NCI-H446 treated with DMSO at 0.1 percent for 48 hours (cell line): ENCODE data around the gene ABI3.

Source experiments
- DNase-seq: peaks from one replicate; lab custom pipeline; 2025; lab: John Stamatoyannopoulos, UW

The ABI3 gene

DNA sequence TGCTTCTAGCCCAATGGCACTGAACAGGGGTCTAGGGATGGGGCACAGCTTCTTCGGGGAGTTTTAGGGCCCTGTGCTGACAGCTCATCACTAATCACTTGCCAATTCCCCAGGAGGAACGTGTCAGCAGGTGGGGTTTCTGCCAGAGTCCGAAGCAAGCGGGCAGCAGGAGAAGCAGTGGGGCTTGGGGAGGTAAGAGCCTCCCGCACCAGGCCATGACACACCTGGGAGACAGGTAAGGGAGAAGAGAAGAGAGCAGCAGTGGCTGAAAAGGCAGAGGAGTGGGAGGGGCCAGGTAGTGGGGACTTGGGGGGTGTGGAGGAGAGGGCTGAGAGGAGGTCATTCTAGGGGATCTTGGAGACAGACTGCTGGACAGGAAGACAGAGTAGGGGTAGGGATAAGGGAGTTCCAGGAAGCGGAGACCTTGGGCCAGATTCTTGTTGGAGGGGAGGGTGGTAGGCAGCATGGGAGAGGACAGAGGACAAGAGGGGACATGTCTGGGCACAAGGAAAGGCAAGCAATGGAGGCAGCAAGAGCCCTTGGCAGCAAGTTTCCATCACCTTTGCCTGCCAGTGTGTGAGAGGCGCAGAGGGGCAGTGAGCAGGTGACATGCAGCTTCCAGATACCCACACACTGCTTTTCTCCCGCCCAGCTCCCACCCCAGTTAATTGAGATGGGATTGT, 15.2 kb downstream of the ABI3 start:
- DNase-seq: no peak

DNA sequence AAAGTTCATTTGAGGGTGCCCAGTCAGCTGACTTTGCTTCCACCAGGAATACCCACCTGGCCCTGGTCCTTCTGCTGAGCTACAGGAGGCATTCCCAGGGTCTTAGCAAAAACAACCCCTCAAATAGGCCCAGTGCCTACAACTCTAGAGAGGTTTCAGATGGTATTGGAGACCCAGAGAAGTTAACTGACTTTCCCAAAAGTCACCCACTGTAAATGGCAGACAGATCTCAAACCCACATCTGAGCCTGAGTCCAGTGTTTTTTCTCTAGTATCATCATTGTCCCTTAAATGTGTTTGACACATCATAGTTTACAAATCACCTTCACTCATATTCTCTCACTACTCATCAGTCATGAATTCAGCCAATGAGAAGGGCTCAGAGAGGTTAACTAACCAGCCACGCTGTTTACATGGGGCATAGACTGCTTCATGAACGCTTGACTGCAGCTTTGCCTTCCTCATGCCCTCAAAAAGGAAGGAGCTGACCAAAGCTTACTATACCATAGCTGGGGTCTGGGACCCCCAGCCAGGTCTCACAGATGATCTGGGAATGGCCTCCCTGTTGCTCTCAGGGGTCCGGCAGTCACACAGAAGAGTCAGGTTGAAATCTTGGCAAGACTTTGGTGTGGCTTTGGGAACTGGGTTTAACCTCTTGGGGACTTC, 16.4 kb downstream of the ABI3 start:
- DNase-seq: no peak

DNA sequence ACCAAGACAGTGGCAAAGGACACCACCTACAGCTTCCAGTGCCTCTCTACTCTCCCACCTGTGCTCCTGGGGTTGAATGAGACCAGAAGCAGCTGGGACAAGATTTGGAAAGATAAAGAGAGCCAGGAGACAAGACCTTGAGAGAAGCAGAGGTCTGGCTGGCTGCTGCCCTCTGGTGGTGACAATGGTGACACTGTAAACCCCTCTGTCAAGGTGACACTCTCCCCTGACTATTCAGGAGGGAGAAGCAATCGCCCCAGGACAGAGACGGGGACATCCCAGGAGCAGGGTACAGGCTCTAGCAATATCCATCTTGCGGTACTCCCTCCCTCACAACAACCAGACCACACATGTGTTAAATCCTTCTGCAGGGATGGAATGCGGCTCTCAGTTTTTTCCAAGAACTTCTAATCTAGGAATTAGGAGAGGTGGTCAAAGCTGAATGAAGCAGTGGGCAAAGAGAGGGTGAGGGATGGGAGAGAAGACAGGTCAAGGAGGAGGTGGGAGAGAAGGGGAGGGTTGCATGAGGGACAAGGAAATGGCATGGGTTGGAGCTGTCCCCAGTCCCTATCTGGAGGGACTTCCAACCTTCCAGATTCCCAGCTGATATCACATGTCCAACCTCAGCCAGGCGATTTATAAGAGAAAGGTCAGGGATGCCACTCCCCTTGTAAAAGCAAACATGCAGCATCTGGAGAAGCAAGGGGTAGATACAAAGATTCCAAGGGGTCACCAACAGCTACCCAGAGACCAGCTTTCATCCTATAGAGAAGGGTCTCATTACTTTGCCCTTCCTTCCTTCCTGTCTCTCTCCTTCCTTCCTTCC, 17.1 kb downstream of the ABI3 start:
- no peak for DNase-seq

DNA sequence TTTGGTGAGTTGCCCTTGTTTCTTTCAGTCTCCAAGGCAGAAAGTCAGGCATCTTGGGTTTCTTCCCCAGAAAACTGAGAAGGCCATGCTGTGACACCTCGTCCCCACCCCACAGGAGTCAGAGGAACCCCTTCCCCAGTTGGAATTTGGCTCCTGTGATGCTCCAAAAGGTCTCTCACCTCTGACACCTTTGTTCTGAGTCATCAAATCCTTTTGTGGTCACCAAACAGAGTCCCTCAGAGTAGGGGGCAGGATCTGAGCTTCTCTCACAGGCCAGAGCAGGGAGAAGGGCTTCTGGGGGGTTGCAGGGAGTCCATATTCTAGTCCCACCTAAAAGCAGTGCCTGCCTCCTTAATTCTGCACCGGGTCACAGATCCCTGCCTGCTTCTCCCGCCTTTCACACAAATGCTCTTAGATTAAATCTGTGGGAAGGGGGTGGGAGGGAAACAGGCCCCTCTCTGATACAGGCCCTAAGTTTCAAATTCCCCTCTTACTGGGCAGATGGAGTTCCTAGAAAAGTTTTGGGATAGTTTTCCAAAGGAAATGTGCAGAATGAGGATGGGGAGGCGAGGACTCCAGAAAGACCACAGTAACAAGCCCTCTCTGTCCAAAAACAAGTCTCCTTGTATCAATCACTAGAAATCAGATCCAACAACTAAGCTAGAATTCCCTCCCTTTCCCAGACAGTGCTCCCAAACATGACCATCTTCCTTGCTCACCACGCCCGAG, 18.7 kb downstream of the ABI3 start:
- DNase-seq: no peak

DNA sequence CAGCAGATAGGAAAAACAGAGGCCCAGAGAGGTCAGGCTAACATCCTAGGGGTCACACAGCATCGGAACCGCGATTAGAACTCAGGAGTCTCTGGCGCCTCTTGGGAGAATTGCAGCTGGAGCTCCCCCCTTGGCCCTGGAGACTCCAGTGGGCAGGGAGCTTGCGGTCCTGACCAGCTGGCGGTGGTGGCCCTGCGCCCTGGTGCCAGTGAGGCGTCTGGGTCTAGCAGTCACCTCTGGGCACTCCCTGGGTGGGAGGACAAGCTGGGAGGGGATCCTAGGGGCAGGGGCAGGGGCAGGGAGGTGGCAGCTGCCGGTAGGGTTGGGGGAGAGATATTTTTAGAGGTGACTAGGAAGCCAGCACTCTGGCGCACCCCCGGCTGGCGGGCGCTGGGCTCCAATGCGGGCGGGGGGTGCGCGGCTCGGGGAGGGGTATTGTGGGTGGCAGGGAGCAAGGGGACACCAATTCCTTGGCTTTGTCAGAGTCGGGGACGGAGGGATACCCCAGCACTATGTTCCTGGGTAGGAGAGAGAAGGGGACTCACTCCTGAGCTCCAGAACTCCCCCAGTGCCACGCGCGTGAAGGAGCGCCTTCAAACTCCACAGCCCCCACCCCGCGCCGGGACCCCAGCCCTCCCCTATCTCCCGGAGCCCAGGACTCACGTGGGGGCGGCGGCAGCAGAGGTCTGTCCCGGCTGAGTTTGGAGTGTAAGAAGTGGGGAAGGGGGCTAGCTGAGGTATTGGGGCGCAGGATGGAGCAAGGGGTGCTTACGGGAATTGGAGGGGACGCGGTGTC, 19.5 kb downstream of the ABI3 start:
- DNase-seq: no peak

DNA sequence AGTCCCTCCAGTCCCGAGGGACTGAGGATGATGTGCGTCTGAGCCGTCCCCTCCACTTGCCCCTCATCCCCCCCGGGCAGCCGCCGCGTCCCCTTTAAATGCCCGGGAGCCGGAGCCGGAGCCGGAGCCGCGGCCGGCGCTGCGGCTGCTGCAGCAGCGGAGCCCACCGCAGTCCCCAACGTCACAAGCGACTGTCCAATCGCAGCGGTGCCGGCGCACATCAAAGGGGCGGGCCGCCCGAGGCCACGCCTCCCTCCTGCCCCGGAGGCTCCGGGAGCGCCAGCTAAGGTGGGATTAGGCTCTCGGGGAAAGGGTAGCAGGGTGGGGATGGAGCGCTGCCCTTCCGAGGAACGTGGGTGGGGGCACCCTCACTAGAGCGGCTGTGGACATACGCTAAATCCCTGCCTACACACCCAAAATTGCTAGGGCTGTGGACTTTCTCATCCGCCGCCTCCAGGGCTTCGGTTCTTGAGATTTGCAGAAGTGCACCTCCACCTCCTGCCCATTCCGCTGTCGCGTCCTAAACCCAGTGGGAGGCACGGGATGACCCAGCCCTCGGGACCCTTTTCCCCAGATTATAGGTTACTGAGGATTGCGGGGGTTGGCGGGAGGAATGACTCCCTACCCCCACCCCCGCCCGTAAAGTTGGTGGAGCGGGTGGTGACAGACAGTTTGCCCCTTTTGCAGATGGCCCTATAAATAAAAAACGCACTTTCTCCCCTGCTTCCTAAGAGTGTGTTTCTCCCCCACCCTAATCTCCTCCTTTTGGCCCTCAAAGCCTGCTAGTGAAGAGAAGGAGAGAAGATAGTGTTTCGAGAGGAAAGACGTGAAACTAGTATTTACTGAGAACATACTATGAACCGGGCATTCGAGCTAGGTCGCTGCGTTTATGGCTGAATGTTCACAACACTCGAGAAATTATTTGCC, 20.4 kb downstream of the ABI3 start, which contains the start of gene PHOSPHO1:
TSS of gene PHOSPHO1 (minus strand) at position 152 of the 927 bp plus-strand sequence. CDS start 4,096 bp downstream, outside the sequence.
- DNase-seq: peak; percentile 36

DNA sequence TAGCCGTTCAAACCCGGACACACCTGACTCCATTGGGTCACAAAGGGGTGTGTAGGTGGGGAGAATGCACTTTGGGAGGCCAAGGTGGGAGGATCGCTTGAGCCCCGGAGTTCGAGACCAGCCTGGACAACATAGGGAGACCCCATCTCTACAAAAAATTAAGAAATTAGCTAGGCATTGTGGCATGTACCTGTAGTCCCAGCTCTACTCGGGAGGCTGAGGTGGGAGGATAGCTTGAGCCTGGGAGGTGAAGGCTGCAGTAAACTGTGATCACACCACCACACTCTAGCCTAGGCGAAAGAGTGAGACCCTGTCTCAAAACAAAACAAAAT, 21.0 kb downstream of the ABI3 start:
- no peak for DNase-seq

DNA sequence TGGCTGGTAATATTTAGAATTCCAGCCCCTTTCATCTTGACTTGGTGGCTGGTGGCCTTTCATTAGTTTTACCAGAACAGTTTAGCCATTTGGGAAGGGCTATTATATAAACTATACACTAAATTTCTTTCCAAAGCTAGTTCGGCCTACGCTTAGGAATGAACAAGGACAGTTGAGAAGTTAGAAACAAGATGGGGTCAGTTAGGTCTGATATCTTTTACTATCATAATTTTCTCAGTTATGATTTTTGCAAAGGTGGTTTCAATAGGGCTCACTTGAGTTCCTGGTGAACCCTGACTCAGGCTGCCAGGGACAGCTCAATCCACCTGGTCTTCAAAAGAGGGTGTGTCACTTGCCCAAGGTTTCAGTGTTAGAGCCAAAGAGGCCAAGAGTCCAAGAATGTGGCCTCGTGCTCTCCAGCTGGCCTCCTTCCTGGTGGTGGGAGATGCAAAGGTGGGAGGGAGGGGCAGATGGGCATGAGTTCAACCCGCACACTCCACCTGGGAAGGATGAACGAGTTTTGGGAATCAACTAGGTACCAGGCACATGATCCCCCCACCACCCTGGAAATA, 24.1 kb downstream of the ABI3 start:
- no peak for DNase-seq

DNA sequence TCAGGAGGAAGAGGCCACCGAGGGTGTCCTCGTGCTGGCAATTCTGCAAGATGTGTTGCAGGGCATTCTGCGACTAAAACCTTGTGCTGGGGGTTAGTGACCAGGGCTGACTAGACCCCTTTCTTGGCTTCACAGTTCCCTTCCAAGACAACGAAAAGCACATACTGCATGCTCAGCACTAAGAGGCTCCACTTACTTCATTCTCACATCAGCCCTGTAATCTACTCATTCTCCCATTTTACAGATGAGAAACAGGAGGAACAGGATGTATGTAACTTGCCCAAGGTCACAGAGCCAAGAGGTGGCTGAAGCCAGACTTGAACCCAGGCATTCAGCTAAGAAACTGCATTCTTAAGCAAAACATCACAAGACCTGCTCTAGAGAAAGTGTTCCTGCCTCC, 25.4 kb downstream of the ABI3 start:
- no peak for DNase-seq

DNA sequence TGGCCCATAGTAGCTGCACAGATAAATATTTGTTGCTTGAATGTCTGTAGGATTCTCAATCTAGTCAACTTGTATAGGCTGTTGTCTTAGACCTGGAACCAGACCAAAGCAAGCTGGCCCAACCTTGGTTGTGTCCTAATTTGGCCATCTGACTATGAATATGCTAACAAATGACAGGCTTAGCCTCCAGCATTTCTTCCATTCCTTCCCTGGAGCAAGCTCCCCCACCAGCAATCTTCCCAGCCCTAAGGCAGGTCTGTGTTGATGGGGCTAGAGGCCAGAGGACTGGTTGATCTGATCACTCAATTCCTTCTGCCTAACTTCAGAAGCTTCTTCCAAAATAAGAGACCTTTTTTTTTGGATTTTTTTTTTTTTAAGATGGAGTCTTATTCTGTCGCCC, 29.5 kb downstream of the ABI3 start:
- no peak for DNase-seq

DNA sequence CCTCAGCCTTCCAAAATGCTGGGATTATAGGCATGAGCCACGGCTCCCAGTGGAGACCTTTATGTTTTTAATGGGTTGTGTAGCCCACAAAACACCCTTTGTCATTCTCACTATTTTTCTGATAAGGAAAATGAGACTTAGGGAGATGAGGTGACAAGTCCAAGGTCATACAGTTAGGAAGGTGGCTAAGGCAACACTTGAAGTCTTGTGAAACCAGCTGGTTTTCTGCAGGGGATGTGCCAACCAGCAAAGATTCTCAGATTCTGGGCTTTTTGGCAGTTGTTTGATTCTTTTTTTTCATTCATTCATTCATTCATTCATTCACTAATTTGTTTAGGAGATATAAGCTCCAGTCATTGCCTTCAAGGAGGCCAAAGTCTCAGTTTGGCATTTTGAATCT, 30.1 kb downstream of the ABI3 start:
- DNase-seq: no peak

DNA sequence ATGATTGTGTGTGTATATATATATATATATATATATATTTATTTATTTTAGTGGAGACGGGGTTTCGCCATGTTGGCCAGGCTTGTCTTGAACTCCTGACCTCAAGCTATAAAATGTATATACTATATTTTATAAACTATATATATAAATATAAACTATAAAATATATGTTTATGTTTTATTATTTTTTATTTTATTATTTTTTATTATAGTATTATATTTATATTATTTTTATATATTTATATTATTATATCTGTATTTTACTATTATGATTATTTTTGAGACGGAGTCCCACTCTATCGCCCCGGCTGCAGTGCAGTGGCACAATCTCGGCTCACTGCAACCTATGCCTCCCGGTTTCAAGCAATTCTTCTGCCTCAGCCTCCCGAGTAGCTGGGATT, 30.5 kb downstream of the ABI3 start:
- DNase-seq: no peak

DNA sequence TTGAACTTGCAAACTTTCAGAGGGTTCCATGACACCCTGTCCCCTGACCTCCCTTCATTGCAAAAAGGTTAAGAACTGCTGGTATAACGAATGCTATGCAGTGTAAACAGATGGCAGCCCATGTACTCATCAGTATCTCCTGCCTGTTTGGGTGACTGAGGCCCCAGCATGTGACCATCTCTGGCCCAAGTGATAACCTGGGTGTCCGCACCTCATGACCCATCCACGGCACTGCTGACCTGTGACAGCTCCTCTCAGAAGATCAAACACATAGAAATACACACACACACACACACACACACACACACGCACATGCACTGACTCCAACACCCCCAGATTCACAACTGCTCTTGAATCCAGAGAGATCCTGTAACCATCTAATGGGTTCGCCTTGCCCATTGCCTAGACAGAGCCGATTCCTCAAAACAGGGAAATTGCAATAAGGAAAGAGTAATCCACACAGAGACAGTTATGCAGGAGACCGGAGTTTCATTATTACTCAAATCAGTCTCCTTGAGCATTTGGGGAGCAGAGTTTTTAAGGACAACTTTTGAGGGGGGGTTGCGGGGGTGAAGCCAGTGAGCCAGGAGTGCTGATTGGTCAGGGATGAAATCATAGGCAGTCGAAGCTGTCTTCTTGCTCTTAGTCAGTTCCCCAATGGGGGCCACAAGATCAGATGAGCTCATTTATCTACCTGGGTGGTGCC, 31.3 kb downstream of the ABI3 start:
- no peak for DNase-seq

DNA sequence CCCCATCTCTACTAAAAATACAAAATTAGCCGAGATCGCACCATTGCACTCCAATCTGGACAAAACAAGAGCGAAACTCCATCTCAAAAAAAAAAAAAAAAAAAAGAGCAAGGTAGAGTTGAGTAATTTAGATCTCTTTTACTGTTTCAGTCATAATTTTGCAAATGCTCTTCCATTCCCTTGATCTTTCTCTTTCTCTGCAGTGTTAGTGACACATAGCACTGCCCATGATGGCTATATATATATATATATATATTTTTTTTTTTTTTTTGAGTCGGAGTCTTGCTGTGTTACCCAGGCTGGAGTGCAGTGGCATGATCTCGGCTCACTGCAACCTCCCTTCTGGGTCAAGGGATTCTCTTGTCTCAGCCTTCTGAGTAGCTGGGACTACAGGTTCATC, 32.3 kb downstream of the ABI3 start:
- no peak for DNase-seq

DNA sequence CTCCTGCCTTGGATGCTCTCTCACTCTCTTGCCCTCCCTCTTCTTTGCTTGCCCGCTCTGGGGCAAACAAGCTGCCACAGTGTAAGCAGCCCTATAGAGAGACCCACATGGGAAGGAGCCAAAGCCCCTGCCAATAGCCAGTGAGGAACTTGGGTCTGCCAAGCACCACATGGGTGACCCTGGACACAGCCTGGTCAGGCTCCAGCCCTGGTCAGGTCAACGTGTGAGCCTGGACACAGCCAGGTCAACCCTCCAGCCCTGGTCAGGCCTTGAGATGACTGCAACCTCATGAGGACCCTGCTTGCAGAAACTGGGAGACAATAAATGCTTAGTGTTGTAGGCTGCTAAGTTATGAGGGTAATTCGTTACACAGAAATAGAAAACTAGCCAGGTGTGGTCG, 34.3 kb downstream of the ABI3 start:
- DNase-seq: no peak

DNA sequence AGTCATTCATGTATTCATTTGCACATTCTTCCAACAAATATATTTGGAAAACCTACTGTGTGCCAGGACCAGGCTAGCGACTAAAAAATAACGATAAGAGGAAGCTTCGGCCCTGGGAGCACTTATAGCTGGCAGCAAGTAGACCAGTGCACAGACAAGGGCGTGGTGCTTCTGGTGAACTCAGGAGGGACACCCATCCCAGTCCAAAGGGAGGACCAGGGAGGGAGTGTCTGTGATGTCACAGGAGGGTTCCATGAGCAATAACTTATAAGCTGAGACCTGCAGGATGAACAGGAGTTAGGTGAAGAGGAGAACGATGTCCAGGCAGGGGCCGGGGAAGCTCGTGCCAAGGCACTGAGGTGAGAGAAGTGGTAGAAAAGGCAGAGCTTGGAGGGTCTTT, 37.4 kb downstream of the ABI3 start:
- no peak for DNase-seq

DNA sequence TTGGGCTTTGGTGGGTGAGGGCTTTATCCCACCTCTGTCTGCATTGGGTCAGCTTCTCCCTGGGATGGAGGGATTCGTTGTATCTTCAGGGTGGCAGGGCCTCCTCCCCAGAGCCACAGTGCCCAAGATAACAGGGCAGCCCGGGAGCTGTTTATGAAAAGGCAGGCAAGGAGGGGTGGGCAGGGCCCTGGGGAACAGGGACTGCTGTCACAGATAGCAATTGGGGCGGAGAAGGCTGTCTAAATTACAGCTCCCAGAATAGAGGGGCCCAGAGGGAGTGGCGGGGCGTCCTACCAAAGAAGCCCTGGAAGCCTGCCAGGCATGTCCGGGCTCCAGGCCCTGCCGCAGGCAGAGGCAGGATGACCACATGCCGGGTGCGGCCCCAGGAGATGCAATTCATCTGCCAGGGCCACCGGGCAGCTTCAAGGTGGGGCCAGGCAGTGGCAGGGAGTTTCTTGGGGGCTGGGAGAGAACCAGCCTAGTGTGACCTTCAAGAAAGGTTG, 38.8 kb downstream of the ABI3 start:
- DNase-seq: no peak

DNA sequence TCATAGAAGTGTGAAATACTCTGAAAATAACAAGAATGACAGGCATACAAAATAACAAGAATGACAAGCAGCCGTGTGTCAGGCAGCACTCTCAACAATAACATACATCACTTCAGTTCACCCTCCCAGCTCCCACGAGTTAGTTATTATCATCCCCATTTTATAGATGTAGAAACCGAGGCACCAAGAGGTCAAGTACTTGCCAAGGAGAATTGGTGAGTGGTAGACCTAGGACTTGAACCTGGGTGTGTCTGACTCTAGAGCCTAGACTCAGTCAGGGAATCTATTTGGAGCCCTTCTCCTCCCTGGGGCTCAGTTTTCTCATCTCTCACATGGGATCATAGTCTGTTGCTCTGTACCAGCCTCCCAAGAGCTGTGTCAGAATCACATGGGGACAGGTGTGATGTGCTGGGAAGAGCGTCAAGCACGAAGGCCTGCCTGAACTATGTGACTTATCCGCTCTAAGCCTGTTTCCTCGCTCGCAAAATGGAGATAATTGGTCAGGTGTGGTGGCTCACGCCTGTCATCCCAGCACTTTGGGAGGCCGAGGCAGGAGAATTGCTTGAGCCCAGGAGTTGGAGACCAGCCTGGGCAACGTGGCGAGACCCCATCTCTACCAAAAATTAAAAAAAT, 39.5 kb downstream of the ABI3 start:
- no peak for DNase-seq

DNA sequence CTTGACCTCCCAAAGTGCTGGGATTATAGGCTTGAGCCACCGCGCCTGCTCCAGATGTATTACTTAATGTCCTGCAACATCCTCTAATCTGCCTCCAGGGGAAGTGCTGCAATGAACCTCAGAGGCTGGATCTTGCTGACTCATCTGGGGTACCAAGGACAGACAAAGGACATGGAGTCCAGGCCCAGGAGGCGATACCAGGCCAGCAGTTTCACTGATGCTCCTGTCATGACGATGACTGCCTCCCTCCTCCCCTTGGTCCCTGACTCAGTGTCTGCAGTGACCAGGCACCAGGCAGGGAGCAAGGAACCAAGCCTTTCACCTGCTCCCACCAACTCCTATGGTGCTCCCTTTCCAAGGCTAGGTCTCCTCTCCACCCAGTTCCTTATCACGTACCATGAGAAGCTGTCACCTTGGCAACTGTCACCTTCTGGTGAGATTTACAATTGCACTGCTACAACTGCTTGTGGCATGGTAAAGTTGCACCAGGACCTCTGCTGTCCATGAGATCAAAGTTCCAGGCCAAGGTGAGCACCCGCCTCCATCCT, 41.7 kb downstream of the ABI3 start:
- DNase-seq: no peak
